A549 (cell line): ENCODE data around the gene HDLBP.

Experiments
- TP53 ChIP-seq: fragments of 250-450 bp; sonication (Bioruptor Pico); IDR thresholded peaks from 2 replicates; pipeline ENCODE4 v1.5.0; 2021; ENCODE audit warnings: mild to moderate bottlenecking, moderate library complexity
- TF ChIP-seq, protein P1 (sequence below): fragments of >200 bp; sonication (Bioruptor Twin); formaldehyde crosslinking; IDR thresholded peaks from 3 replicates; pipeline ENCODE4 v1.5.1; 2016
- TF ChIP-seq, protein P2 (sequence below): fragments of 450-650 bp; IDR thresholded peaks from 2 replicates; pipeline ENCODE4 v1.6.1; 2014; ENCODE audit warnings: antibody characterized with exemption

DNA sequence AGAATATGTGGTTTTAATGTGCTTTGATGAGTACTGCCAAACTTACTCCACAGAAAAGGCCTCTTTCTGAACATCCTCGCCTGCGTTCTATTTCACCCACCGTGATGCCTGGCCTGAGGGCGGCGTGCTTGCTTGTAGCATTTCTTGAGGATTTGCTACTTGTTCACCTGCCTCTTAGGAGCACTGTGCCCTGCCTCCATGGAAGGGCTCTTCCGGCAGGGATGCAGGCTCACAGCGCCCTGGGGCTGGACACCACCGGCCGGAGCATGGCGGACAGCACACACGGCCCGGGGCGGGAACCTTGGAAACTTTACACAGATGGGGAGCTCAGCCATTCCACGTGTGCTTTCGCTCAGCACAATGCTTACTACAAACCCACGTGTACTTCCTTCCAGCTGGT, 89.9 kb downstream of the HDLBP start:
- TF ChIP-seq, protein P1, sequence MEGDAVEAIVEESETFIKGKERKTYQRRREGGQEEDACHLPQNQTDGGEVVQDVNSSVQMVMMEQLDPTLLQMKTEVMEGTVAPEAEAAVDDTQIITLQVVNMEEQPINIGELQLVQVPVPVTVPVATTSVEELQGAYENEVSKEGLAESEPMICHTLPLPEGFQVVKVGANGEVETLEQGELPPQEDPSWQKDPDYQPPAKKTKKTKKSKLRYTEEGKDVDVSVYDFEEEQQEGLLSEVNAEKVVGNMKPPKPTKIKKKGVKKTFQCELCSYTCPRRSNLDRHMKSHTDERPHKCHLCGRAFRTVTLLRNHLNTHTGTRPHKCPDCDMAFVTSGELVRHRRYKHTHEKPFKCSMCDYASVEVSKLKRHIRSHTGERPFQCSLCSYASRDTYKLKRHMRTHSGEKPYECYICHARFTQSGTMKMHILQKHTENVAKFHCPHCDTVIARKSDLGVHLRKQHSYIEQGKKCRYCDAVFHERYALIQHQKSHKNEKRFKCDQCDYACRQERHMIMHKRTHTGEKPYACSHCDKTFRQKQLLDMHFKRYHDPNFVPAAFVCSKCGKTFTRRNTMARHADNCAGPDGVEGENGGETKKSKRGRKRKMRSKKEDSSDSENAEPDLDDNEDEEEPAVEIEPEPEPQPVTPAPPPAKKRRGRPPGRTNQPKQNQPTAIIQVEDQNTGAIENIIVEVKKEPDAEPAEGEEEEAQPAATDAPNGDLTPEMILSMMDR: no peak
- no peak for TF ChIP-seq TP53 (CRISPR knock-in tag)
- TF ChIP-seq, protein P2, sequence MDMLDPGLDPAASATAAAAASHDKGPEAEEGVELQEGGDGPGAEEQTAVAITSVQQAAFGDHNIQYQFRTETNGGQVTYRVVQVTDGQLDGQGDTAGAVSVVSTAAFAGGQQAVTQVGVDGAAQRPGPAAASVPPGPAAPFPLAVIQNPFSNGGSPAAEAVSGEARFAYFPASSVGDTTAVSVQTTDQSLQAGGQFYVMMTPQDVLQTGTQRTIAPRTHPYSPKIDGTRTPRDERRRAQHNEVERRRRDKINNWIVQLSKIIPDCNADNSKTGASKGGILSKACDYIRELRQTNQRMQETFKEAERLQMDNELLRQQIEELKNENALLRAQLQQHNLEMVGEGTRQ: no peak
